H1 (cell line): ENCODE measurements around the gene MCC. TPM values are rescaled to one million over a fixed set of nuclear protein-coding genes. Genes with fewer than 3 reads are reported as not detected.

Experiments used
- CTCF ChIA-PET: fragments of 300-600 bp; sonication (Branson Sonifier 250); formaldehyde crosslinking; loops from one replicate; lab custom pipeline; 2021; ENCODE audit not compliant: partially characterized antibody; lab: Charles Lee
- POLR2A ChIA-PET: fragments of 300-600 bp; sonication (Branson Sonifier 250); formaldehyde crosslinking; loops from one replicate; lab custom pipeline; 2021; ENCODE audit warnings: inconsistent platforms; ENCODE audit not compliant: partially characterized antibody; lab: Charles Lee
- DNase-seq, 2 experiments: peaks; one replicate each; pipeline versions ENCODE4 v3.0.0 to v3.0.0-alpha.2; 2010 to 2022; ENCODE audit warnings: low spot score in 2 of 2, low read depth in 1 of 2, mixed read lengths in 1 of 2
- FAIRE-seq: peaks from 2 replicates; lab custom pipeline; 2011; peaks lifted over from hg19 to GRCh38; lab: Jason Lieb, UNC
- H2AFZ ChIP-seq: 2 replicates; pipeline ENCODE4 v1.8.1; 2012; ENCODE audit warnings: low read length, inconsistent platforms
- H2AK5ac ChIP-seq: 2 replicates; pipeline ENCODE4 v1.6.1; 2013; ENCODE audit warnings: low read depth, low read length
- H2BK120ac ChIP-seq: replicated peaks from 2 replicates; pipeline ENCODE3; 2013; ENCODE audit warnings: low read depth, low read length, inconsistent platforms
- H2BK12ac ChIP-seq: 2 replicates; pipeline ENCODE4 v1.6.1; 2013; ENCODE audit warnings: low read depth, low read length
- H2BK15ac ChIP-seq: 2 replicates; pipeline ENCODE4 v1.6.1; 2013; ENCODE audit warnings: low read length
- H2BK20ac ChIP-seq: 2 replicates; pipeline ENCODE4 v1.6.1; 2013; ENCODE audit warnings: low read length
- H2BK5ac ChIP-seq: 2 replicates; pipeline ENCODE4 v1.6.1; 2013; ENCODE audit warnings: low read depth, low read length
- H3K14ac ChIP-seq: 2 replicates; pipeline ENCODE4 v1.6.1; 2013; ENCODE audit warnings: inconsistent platforms; ENCODE audit not compliant: insufficient read length
- H3K18ac ChIP-seq: 2 replicates; pipeline ENCODE4 v1.6.1; 2013; ENCODE audit warnings: low read length; ENCODE audit errors: extremely low read depth
- H3K23ac ChIP-seq: 2 replicates; pipeline ENCODE4 v1.6.1; 2013; ENCODE audit warnings: inconsistent platforms; ENCODE audit not compliant: insufficient read length
- H3K23me2 ChIP-seq: 2 replicates; pipeline ENCODE4 v1.6.1; 2013; ENCODE audit warnings: low read depth, low read length
- H3K27ac ChIP-seq: 2 replicates; pipeline ENCODE4 v1.6.1; 2011; ENCODE audit warnings: low read depth, low read length, inconsistent platforms
- H3K27me3 ChIP-seq, 4 experiments: replicated peaks in 1 of 4; 1 replicate in 1 of 4; 2 replicates in 3 of 4; pipeline versions ENCODE4 v1.6.1 to v1.8.1; 2011 to 2013; ENCODE audit warnings: low read length in 3 of 4, mild to moderate bottlenecking in 3 of 4, inconsistent platforms in 2 of 4, mixed read lengths in 2 of 4, moderate library complexity in 1 of 4; ENCODE audit not compliant: control insufficient read depth in 3 of 4, insufficient read depth in 3 of 4; ENCODE audit errors: extremely low read depth in 1 of 4
- H3K36me3 ChIP-seq, 4 experiments: 2 replicates each; pipeline versions ENCODE4 v1.6.1 to v1.8.1; 2011 to 2013; ENCODE audit warnings: mild to moderate bottlenecking in 4 of 4, low read length in 3 of 4, moderate library complexity in 2 of 4, control low read depth in 1 of 4, inconsistent platforms in 1 of 4; ENCODE audit not compliant: insufficient read depth in 4 of 4, control insufficient read depth in 2 of 4
- H3K4ac ChIP-seq: replicated peaks from 2 replicates; pipeline ENCODE3; 2013; ENCODE audit warnings: low read length, low read depth, mixed read lengths, inconsistent platforms; ENCODE audit not compliant: insufficient read length
- H3K4me1 ChIP-seq, 4 experiments: replicated peaks in 1 of 4; 1 replicate in 1 of 4; 2 replicates in 3 of 4; pipeline versions ENCODE4 v1.6.1 to v1.8.1; 2011 to 2013; ENCODE audit warnings: low read length in 3 of 4, inconsistent platforms in 2 of 4, mixed read lengths in 1 of 4; ENCODE audit not compliant: insufficient read depth in 4 of 4, control insufficient read depth in 3 of 4
- H3K4me2 ChIP-seq, 2 experiments: 2 replicates each; pipeline versions ENCODE4 v1.6.1 to v1.8.1; 2011 to 2013; ENCODE audit warnings: low read depth in 2 of 2, low read length in 2 of 2, control low read depth in 1 of 2, inconsistent platforms in 1 of 2, mild to moderate bottlenecking in 1 of 2; ENCODE audit not compliant: insufficient read depth in 1 of 2
- H3K4me3 ChIP-seq, 4 experiments: fragments of 200-600, 300-600 bp in 1 of 4; sonication (generic), shearing (Covaris generic), sonication (Bioruptor Twin) in 1 of 4; 2 replicates each; pipeline versions ENCODE4 v1.5.1 to v1.8.1; 2011 to 2016; ENCODE audit warnings: low read length in 4 of 4, low read depth in 3 of 4, control low read depth in 2 of 4, inconsistent platforms in 2 of 4, mild to moderate bottlenecking in 2 of 4, mixed read lengths in 1 of 4, moderate library complexity in 1 of 4; ENCODE audit not compliant: insufficient read depth in 2 of 4; ENCODE audit errors: extremely low read depth in 1 of 4
- H3K56ac ChIP-seq: replicated peaks from 2 replicates; pipeline ENCODE3; 2013; ENCODE audit warnings: low read depth, mild to moderate bottlenecking, mixed read lengths, low read length, inconsistent platforms; ENCODE audit not compliant: insufficient read length
- H3K79me1 ChIP-seq: 2 replicates; pipeline ENCODE4 v1.6.1; 2013; ENCODE audit warnings: low read depth, low read length, control low read depth
- H3K79me2 ChIP-seq, 2 experiments: 2 replicates each; pipeline versions ENCODE4 v1.6.1 to v1.8.1; 2012 to 2013; ENCODE audit warnings: low read length in 2 of 2, mild to moderate bottlenecking in 2 of 2, inconsistent platforms in 1 of 2; ENCODE audit not compliant: insufficient read depth in 2 of 2, control insufficient read depth in 1 of 2
- H3K9ac ChIP-seq, 4 experiments: replicated peaks in 1 of 4; 1 replicate in 1 of 4; 2 replicates in 3 of 4; pipeline versions ENCODE4 v1.6.1 to v1.8.1; 2011 to 2013; ENCODE audit warnings: low read depth in 3 of 4, low read length in 3 of 4, control low read depth in 2 of 4, mild to moderate bottlenecking in 2 of 4, moderate library complexity in 2 of 4, inconsistent platforms in 1 of 4; ENCODE audit errors: extremely low read depth in 1 of 4
- H3K9me3 ChIP-seq, 2 experiments: 2 replicates each; pipeline versions ENCODE4 v1.6.1 to v1.8.1; 2012 to 2013; ENCODE audit warnings: mild to moderate bottlenecking in 2 of 2, moderate library complexity in 2 of 2, control low read depth in 1 of 2, inconsistent platforms in 1 of 2, low read depth in 1 of 2, low read length in 1 of 2, mixed read lengths in 1 of 2; ENCODE audit not compliant: insufficient read depth in 2 of 2
- H4K20me1 ChIP-seq, 2 experiments: replicated peaks in 1 of 2; 2 replicates each; pipeline versions ENCODE3 to v1.8.1; 2011 to 2013; ENCODE audit warnings: inconsistent platforms in 2 of 2, low read length in 2 of 2, mild to moderate bottlenecking in 1 of 2; ENCODE audit not compliant: insufficient read depth in 2 of 2, control insufficient read depth in 1 of 2
- H4K5ac ChIP-seq: 2 replicates; pipeline ENCODE4 v1.6.1; 2013; ENCODE audit warnings: low read length, low read depth, mixed read lengths, inconsistent platforms; ENCODE audit not compliant: insufficient read length
- H4K8ac ChIP-seq: 2 replicates; pipeline ENCODE4 v1.8.0; 2013; ENCODE audit warnings: mild to moderate bottlenecking, moderate library complexity, low read length, inconsistent platforms; ENCODE audit not compliant: insufficient read depth; ENCODE audit errors: extremely low read depth
- H4K91ac ChIP-seq: replicated peaks from 2 replicates; pipeline ENCODE3; 2013; ENCODE audit warnings: low read length, mixed read lengths, inconsistent platforms; ENCODE audit not compliant: insufficient read length
- ASH2L ChIP-seq: fragments of 200-600, 300-600 bp; sonication (generic); IDR thresholded peaks from one replicate; pipeline ENCODE4 v1.7.1; 2017; ENCODE audit warnings: low read length
- CEBPB ChIP-seq: IDR thresholded peaks from 2 replicates; pipeline ENCODE4 v1.6.1; 2012; ENCODE audit warnings: low read depth, low read length
- CTCF ChIP-seq, 3 experiments: IDR thresholded peaks; 1 replicate in 2 of 3; 2 replicates in 1 of 3; pipeline versions ENCODE4 v1.5.1 to v1.6.1; 2011; ENCODE audit warnings: low read length in 3 of 3, mild to moderate bottlenecking in 3 of 3, inconsistent platforms in 2 of 3, low read depth in 1 of 3, moderate library complexity in 1 of 3; ENCODE audit not compliant: insufficient read depth in 1 of 3; ENCODE audit errors: control extremely low read depth in 1 of 3
- FOSL1 ChIP-seq: IDR thresholded peaks from 2 replicates; pipeline ENCODE4 v1.6.1; 2011; ENCODE audit warnings: mild to moderate bottlenecking, low read depth, low read length, moderate library complexity; ENCODE audit not compliant: insufficient read depth
- GABPA ChIP-seq: IDR thresholded peaks from 2 replicates; pipeline ENCODE4 v1.6.1; 2011; ENCODE audit warnings: mild to moderate bottlenecking, low read length, moderate library complexity, borderline replicate concordance; ENCODE audit not compliant: insufficient read depth
- JUND ChIP-seq: IDR thresholded peaks from 2 replicates; pipeline ENCODE4 v1.6.1; 2011; ENCODE audit warnings: mild to moderate bottlenecking, improper control_type of control experiment, low read length
- MAFK ChIP-seq: IDR thresholded peaks from 2 replicates; pipeline ENCODE4 v1.6.1; 2012; ENCODE audit warnings: low read depth, mild to moderate bottlenecking, improper control_type of control experiment, low read length
- MAX ChIP-seq: IDR thresholded peaks from 2 replicates; pipeline ENCODE4 v1.6.1; 2012; ENCODE audit warnings: inconsistent platforms
- RFX5 ChIP-seq: IDR thresholded peaks from 2 replicates; pipeline ENCODE4 v1.6.1; 2011; ENCODE audit warnings: low read depth, low read length, improper control_type of control experiment, borderline replicate concordance
- SP4 ChIP-seq: IDR thresholded peaks from 2 replicates; pipeline ENCODE4 v1.6.1; 2012; ENCODE audit warnings: low read length, inconsistent platforms
- WGBS, 2 experiments: shearing (Covaris generic) in 1 of 2; methylation state at CpG; one replicate each; pipeline versions ENCODE4 v1.1.6 to v1.1.7; 2013 to 2015; ENCODE audit warnings: low lambda C conversion rate in 2 of 2, mixed read lengths in 2 of 2, inconsistent platforms in 1 of 2, low coverage in 1 of 2, missing lambda C conversion rate in 1 of 2; ENCODE audit not compliant: insufficient replicate concordance in 2 of 2, insufficient coverage in 1 of 2, insufficient read length in 1 of 2; ENCODE audit errors: extremely low coverage in 1 of 2, missing lambda C conversion rate in 1 of 2; 5-methylcytosine and 5-hydroxymethylcytosine counted together
- polyA plus RNA-seq, 7 experiments: library from polyadenylated mRNA; depleted of rRNA in 3 of 7; stranded (reverse) in 5 of 7; unstranded in 2 of 7; fragments of >200 nt in 5 of 7; fragments of 200-250 nt in 2 of 7; gene quantifications; 1 replicate in 5 of 7; 2 replicates in 1 of 7; 4 replicates in 1 of 7; pipeline versions ENCODE4 v1.2.1 to v1.2.3, GENCODE V29; 2011 to 2013; ENCODE audit warnings: missing spikeins in 2 of 7, mixed read lengths in 2 of 7
- total RNA-seq: library from RNA; stranded (reverse); fragmentation: NEBNext Ultra II Directional; extraction: Animal tissue kit (Norgen Biotek cat#: 25700); gene quantifications from 2 replicates; pipeline ENCODE4 v1.2.1, GENCODE V29; 2021

The MCC gene
- total and polyA plus RNA-seq, 2 of the 8 experiments (the other 6 are each of a cell fraction or from before 2014, with no cell fraction given) = 2.6 to 18.3 TPM

GRCh38 chr5:113448252-113448651, 40.0 kb downstream of the MCC start:
- H3K14ac ChIP-seq = no peak overlapping the region
- WGBS, 2 experiments = 90% methylated on average over 3 of the region's 3 CpGs; no CpG with 5 or more reads in 1 of the 2 experiments
- no peak overlapping the region for H4K8ac ChIP-seq
- H2AK5ac ChIP-seq = no peak overlapping the region
- H2BK12ac ChIP-seq = no peak overlapping the region
- H2BK5ac ChIP-seq = no peak overlapping the region
- no peaks in the 10 kb centered on the region for H3K79me2 ChIP-seq
- peaks cover 0 to 4% of the 10 kb centered on the region in 2 experiments; a peak in 1 of 4 replicates for H3K9me3 ChIP-seq
- no peak overlapping the region for H3K9ac ChIP-seq
- H2BK15ac ChIP-seq = no peak overlapping the region
- no peaks in the 10 kb centered on the region for H3K23me2 ChIP-seq
- no peak for TF ChIP-seq CEBPB
- TF ChIP-seq MAX = no peak
- no peak for TF ChIP-seq GABPA
- TF ChIP-seq FOSL1 = no peak
- no peak for TF ChIP-seq SP4
- no peak for TF ChIP-seq ASH2L
- no peak for TF ChIP-seq MAFK
- no peak for TF ChIP-seq CTCF (IDR thresholded peaks at IDR 0.05; ENCODE audit: control extremely low read depth in 1 of 3, insufficient read depth in 1 of 3, low read depth in 1 of 3, low read length in 3 of 3)
- TF ChIP-seq JUND = no peak
- TF ChIP-seq RFX5 = no peak
- no peak overlapping the region for H2AFZ ChIP-seq
- H3K36me3 ChIP-seq = 0 out of 8 replicates have a peak, but pooled peaks cover 0 to 2% (median 0%) of the 10 kb centered on the region in 4 experiments
- no peak overlapping the region for H2BK120ac ChIP-seq
- no peaks in the 10 kb centered on the region for H4K20me1 ChIP-seq
- no peak overlapping the region for H3K23ac ChIP-seq
- H3K56ac ChIP-seq = no peak overlapping the region
- no peak overlapping the region for H4K91ac ChIP-seq
- DNase-seq = no peak
- no peaks in the 10 kb centered on the region for H3K79me1 ChIP-seq
- H3K4me3 ChIP-seq = no peak overlapping the region
- CTCF ChIA-PET = interaction anchor here (1.0 to 1.9 kb wide), 9 partner anchors 8 to 323 kb away, joined by 3 to 5 read pairs (median 3); partner anchors contain the start of gene YTHDC2
- H3K27ac ChIP-seq = no peak overlapping the region
- no peak for FAIRE-seq
- H3K27me3 ChIP-seq = no peaks in the 10 kb centered on the region
- H3K18ac ChIP-seq = no peak overlapping the region
- POLR2A ChIA-PET = no interaction called here
- no peak overlapping the region for H2BK20ac ChIP-seq
- no peaks in the 10 kb centered on the region for H3K4me1 ChIP-seq
- H3K4me2 ChIP-seq = no peak overlapping the region
- no peak overlapping the region for H3K4ac ChIP-seq
- H4K5ac ChIP-seq = no peak overlapping the region
